NCI-H1417 treated with DMSO at 0.1 percent for 48 hours (cell line): Measurements from ENCODE around the gene FAM13C.
"Not testable (repeated sequence)": the region's sequence is repeated elsewhere in the genome, so short reads cannot be mapped to it uniquely, and the experiment has no call there.

Experiments used
- DNase-seq: peaks from one replicate; lab custom pipeline; 2025; lab: John Stamatoyannopoulos, UW

FAM13C gene

DNA sequence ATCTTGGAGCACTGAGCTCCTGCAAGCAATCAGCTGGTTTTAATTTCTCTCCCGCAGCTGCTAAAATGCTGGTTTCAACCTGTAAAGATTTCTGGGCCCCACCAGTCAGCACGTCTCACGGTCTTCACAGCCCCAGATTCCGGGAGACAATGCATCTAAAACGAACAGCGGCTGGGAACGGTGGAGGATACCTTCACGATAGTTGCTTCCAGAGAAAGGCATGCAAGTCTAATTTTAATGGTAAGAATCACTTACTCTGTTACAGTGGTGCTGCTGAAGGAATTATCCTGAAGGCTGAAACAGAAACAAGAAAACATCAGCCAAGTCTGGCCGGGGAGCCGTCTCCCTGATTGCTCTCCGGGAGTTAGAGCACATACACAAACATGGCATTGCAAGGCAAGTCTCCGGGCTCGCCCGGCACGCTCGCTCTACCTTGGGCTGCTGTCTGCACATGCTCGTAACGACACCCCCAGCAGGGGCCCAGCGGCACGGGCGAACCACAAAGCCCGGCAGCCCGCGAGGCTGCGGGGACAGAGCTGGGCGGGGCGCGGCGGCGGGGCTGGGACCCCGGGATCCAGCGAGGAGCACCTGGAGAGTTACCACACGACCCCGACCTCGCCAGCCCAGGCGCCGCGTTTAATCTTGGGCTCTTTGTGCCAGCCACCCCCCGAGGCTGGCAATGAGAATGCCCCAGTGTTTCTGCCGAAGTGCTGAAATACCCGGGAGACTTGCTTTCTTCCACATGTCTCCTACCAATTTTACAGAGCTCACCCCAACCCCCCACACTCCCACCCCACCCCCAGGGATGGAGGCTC is at the start of gene FAM13C:
FAM13C (minus strand) TSS at position 406 of the 815 bp plus-strand sequence; CDS start at position 317, 89 bp downstream.
- DNase-seq = no peak

DNA sequence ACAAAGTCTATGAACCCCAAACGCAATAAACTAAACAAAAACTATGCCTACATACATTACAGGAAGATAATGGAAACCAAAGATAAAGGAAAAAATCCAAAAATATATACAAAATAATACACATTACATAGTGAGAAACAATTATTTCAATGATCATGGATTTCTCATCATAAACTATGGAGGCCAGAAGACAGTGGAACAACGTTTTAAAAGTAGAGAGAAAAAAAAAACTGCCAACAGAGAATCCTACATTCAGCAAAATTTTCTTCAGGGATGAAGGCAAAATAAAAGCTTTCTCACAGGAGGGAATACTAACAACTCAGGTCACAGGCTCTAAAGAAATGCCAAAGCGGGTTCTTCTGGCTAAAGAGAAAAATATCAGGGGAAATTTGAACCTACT is 42.9 kb upstream of the FAM13C start:
- DNase-seq = no peak

- no peak for DNase-seq
These were observed 37.9 kb upstream of the FAM13C start for GRCh38 chr10:59400214-59400613.

DNA sequence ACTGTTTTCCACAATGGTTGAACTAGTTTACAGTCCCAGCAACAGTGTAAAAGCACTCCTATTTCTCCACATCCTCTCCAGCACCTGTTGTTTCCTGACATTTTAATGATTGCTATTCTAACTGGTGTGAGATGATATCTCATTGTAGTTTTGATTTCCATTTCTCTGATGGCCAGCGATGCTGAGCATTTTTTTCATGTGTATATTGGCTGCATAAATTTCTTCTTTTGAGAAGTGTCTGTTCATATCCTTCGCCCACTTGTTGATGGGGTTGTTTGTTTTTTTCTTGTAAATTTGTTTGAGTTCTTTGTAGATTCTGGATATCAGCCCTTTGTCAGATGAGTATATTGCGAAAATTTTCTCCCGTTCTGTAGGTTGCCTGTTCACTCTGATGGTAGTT is 37.0 kb upstream of the FAM13C start:
- DNase-seq = not testable (repeated sequence)

- DNase-seq = no peak
These were observed 35.6 kb upstream of the FAM13C start for GRCh38 chr10:59397961-59398360.

GRCh38 chr10:59395984-59396383 is 33.6 kb upstream of the FAM13C start:
- DNase-seq = no peak

- no peak for DNase-seq
These were observed 31.0 kb upstream of the FAM13C start for GRCh38 chr10:59393349-59393748.

- no peak for DNase-seq
These were observed 28.7 kb upstream of the FAM13C start for GRCh38 chr10:59391060-59391459.

- DNase-seq = no peak
These were observed 26.3 kb upstream of the FAM13C start for GRCh38 chr10:59388671-59388976.

GRCh38 chr10:59387951-59388670 is 25.8 kb upstream of the FAM13C start:
- DNase-seq = no peak

GRCh38 chr10:59384761-59385160 is 22.4 kb upstream of the FAM13C start:
- DNase-seq = no peak

- no peak for DNase-seq
These were observed 21.6 kb upstream of the FAM13C start for GRCh38 chr10:59383908-59384307.

GRCh38 chr10:59383436-59383835 is 21.1 kb upstream of the FAM13C start:
- DNase-seq = no peak

- no peak for DNase-seq
These were observed 20.5 kb upstream of the FAM13C start for GRCh38 chr10:59382831-59383295.

GRCh38 chr10:59381687-59382086 is 19.3 kb upstream of the FAM13C start:
- no peak for DNase-seq

DNA sequence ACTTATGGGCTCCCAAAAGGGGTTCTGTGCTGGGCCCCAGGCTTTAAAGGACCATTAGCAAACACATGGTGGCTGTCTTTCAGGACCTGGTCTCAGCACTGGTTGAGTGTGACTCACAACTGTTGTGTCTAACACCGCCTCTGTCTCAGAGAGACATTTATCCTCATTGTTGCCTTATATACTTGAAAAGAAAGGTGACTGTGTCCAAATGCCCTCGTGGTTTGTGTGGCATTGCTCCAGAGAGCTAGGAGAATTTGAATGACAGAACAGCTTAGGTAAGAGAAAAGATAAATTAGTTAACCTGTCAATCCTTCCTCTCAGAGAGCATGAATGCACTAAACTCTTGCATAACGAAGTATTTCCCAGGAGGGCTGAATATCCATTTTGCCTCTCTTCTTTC is 14.5 kb upstream of the FAM13C start:
- no peak for DNase-seq

DNA sequence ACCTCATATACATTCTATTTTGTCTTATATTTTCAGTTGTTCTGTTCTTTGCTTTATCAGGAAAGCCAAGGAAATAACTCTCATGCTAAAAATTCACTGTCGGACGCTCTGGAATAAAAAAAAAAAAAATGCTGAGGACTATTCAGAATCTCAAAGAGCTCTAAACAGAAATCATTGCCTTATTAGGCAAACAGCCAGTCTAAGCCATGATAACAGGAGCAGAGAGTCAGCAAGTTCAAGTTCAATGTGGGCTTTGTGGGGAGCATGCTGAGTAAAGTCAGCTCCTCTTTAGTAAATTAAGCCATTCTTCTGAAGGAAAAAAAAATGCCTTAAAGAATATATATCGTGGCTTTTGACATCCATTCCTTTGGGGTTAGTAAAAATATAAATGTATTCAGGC is 13.6 kb upstream of the FAM13C start:
- DNase-seq = no peak

- no peak for DNase-seq
These were observed 12.6 kb upstream of the FAM13C start for GRCh38 chr10:59374916-59375315.

DNA sequence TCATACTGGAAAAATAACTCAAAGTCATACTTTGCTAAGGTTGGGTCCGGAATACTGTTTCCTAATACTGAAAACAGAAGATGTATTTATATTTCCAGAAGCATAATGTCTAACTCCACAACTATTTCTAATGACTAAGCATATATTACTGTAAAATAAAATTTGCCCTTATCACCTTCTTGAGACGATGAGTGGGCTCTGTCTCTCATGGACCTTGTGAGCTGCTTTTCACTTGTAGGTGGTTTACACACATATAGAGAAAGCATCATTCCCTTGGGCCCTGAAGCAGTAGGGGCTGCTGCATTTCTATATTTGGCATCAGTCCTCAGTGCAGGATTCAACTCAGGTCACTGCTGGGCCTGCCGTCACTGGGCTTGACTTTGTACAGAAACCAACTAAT is 10.7 kb upstream of the FAM13C start:
- no peak for DNase-seq

DNA sequence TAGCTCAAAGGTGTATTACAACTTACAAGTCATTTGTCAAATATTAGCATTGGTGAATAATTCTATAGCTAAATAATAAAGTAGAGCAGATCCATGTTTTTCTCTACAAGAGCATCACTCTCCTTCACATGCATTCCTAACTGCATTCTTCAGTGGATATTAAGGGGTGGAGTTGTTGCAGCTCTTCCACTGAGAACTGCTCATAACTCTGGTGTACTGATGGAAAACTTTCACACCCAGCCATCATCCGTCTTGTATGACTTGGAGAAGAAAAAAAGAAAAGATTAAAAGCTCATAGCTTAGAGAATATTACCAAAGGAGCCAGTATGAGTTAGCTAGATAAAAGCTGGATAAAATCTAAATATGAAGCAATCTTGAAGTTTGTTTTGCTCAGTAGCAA is 10.2 kb upstream of the FAM13C start:
- no peak for DNase-seq

DNA sequence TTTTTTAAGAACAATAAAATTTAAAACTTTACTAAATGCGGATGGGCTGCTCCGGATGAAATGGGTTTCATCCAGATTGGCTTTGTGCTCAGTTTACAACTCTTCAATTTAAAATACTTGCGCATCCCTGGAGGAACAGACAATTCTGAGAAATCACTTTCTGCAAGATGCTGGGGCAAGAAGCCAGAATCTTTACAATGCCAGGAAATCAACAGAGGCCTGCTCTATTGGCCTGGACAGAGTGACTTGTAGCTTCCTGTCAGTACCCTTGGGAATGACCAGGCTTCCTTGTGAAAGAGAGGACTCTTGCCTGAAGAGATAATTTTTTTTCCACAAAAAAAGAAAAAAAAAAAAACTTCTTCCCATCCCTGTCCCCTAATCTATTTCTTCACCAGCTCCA is 3.9 kb upstream of the FAM13C start:
- no peak for DNase-seq

GRCh38 chr10:59363446-59363958 is 1.2 kb upstream of the FAM13C start:
- no peak for DNase-seq

GRCh38 chr10:59362959-59363381 is 621 bp upstream of the FAM13C start:
- peak; percentile 28 for DNase-seq
